Lung microvascular endothelial cell (primary cell): Measurements from ENCODE around the gene FBH1. TPM values are rescaled to one million over a fixed set of nuclear protein-coding genes. Genes with fewer than 3 reads are reported as not detected.
"Not testable (repeated sequence)": the region's sequence is repeated elsewhere in the genome, so short reads cannot be mapped to it uniquely, and the experiment has no call there.

Experiments
- DNase-seq, 2 donors: peaks; one replicate each; pipeline versions ENCODE4 v3.0.0 to v3.0.0-alpha.2; 2010; ENCODE audit warnings: low read depth in 2 of 2
- total RNA-seq: library from RNA; depleted of rRNA; stranded (reverse); fragments of >200 nt; gene quantifications from 2 replicates; pipeline ENCODE4 v1.2.1, GENCODE V29; 2014

FBH1 gene
- total RNA-seq, 1 donor from 2014 or later = 92.5 TPM

DNA sequence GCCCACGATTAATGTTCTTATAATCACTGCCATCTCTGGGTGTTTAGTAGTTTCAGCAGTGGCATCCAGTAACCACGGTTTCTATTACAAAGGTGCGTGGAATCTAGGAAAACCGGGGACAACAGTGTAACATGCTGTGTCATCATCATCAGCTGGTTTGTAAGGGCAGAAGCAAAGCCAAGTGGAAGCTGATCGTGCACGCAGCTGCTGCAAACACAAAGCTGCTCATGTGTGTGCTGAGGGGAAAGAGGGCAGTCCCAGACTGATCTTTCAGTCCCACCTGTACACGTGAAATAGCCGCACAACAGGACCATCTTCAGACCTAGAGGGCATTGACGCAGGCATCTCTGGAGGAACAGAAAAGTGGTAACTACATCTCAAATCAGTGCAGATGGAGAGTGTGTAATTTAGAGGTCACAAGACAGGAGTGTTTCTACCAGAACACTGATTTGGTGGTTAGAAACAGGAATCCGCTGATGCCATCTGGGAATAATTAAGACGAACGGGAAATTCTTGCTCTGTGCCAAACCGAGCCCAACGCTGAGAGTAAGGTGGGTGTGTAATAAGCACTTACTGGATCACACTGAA, 13.8 kb upstream of the FBH1 start:
- peak in 1 of 2 donors; percentile 23 for DNase-seq

DNA sequence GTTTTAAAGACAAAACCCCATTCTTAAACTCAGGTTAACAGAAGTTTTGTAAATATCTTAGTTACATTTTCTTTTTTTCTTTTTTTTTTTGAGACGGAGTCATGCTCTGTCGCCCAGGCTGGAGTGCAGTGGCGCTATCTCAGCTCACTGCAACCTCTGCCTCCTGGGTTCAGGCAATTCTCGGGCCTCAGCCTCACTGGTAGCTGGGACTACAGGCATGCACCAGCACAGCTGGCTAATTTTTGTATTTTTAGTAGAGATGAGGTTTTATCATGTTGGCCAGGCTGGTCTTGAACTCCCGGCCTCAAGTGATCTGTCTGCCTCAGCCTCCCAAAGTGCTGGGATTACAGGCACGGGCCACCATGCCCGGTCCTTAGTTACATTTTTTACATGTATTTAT, 13.0 kb upstream of the FBH1 start:
- not testable (repeated sequence) for DNase-seq

- no peak for DNase-seq
Observed at GRCh38 chr10:5882961-5883360, 7.1 kb upstream of the FBH1 start.

- no peak for DNase-seq
Observed at GRCh38 chr10:5885619-5886018, 4.4 kb upstream of the FBH1 start.

- no peak for DNase-seq
Observed at GRCh38 chr10:5887029-5887428, 3.0 kb upstream of the FBH1 start.

GRCh38 chr10:5887641-5888040, 2.4 kb upstream of the FBH1 start:
- no peak for DNase-seq

- DNase-seq = peak; percentile 17 to 29
Observed at GRCh38 chr10:5888351-5888750, 1.7 kb upstream of the FBH1 start.

- DNase-seq = peak; percentile 31 to 46
Observed at GRCh38 chr10:5888843-5889623, 1.0 kb upstream of the FBH1 start.

DNA sequence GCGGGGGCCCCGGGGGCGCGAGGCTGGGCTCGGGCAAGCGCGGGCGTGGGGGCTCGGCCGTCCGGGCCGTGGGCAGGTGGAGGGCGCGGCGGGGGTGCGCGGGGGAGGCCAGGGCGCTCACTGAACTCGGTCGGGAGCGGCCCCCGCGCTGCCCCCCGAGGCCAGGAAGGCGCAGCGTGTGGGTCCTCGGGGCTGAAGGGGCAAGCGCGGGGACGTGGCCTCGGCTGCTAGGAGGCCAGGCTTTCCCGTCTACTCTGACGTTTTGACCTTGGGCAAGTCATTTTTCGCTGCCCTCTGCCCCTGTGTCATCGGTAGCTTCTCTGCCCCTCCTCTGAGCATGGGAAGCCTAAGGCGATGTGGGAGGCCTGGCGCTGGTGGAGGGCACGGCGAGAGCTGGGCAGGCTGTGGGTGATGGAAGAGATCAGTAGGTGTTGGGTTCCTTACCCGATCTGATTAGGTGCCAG, 441 bp downstream of the FBH1 start:
- peak; percentile 27 to 32 for DNase-seq

- DNase-seq = no peak
Observed at GRCh38 chr10:5891009-5891408, 966 bp downstream of the FBH1 start.

DNA sequence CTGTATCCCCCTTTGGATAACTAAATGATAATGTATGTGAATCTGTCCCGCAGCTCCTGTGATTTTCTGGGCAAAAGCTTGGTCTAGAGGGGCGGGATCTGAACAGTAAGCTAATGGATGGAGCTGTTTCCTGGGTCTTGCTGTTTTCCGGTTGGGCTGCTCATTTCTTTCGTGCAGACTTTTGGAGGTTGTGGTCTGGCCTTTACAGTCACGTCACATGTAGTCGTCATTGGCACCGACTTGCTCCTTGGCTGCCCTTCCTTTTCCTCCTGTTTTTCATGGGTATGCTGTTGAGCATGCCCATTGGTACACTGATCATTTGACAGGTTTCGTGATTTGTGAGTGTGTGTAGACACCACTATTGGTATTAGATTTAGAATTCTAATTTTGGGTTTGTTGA, 2.0 kb downstream of the FBH1 start:
- peak in 1 of 2 donors; percentile 69 for DNase-seq

DNA sequence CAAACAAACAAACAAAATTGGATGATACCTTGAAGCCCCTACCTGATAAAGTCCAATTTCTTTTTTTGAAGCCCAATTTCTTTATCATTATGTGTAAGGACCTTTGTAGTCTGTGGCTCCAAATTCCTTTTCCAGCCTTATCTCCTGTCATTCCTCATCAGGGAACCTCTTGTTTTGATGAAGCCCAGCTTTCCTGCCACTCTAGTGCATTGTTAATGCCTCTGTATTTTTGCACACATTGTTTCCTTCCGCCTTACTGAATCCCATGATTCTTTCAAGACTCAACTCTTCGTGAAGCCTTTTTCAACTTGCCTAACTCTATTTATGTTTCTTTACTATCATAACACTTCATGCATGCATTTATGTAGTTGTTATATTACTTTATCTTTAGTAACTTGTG, 3.3 kb downstream of the FBH1 start:
- peak in 1 of 2 donors; percentile 28 for DNase-seq

DNA sequence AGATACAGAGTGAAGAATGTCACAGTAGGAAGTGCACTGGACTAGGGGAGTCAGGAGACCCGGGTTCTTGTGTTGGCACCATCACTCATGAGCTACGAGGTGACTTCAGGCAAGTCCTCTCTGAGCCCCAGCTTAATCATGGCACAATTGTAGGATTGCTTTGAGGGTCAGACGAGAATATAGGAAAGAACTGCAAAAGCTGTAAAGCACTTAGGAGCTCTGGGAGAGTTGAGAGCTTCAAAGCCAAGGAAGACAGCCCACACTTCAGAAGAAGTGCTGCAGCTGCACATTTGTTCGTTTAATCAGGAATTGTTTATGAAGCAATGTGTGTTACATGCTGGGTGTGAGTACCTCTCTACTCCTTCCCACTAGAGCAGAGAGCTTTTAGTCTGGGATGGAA, 4.4 kb downstream of the FBH1 start:
- DNase-seq = no peak

DNA sequence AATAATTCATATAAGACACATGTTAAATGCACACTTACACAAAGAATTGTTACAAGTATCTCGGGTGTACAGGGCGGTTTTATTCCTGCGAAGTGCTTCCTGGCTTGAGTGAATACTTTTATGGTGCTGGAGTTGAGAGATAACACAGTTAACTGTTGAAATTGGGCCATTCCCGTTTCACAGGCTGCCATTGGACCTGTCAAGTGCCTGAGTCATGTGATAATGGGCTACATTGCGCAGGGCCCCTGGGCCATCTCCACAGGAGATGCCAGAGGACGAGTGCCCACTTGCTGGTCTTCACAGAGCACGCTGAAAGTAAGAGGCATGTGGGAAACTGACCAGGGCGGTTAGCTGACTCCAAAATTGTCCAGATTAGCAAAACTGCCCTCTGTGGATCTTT, 4.8 kb downstream of the FBH1 start:
- no peak for DNase-seq

GRCh38 chr10:5895365-5895764, 5.3 kb downstream of the FBH1 start:
- DNase-seq = no peak

- no peak for DNase-seq
Observed at GRCh38 chr10:5895804-5896203, 5.8 kb downstream of the FBH1 start.

DNA sequence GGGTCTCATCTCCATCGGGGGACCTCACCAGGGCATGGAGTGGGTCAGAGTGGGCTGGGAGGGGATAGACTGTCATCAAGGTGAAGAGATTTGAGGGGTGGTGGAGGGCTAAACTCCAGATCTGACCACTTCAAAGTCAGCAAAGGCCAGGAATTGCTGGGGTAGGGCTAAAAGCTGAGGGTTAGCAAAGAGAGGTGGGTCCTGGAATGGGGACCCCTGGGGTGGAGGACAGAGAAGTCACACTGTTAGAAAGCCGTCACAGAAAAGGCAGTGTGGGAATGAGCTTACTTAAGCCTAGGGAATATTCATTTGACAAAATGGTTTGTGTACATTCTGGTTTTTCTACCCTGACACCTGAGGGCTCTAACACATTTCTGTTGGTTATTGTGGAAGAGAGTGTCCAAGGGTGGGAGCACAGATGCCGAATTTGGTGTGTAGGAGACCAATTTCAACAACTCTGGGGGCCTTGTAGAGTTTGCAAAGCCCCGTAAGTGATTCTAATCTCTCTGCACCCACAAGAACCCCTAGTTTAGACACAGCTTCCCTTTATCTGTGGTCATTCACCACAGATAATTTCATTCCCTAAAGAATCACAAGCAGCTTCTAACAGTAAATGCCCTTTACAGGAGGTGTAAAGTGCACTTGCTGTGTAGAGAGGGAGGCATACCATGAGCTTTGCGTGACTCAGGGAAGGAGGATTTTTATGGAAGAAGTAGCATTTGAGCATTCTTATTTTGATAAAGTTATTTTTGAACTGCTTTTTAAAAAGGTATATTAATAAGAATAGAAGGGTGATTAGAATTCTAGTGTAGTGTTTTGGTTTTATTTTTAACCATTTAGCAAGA, 6.4 kb downstream of the FBH1 start:
- no peak for DNase-seq

GRCh38 chr10:5897053-5897340, 7.0 kb downstream of the FBH1 start:
- DNase-seq = no peak

DNA sequence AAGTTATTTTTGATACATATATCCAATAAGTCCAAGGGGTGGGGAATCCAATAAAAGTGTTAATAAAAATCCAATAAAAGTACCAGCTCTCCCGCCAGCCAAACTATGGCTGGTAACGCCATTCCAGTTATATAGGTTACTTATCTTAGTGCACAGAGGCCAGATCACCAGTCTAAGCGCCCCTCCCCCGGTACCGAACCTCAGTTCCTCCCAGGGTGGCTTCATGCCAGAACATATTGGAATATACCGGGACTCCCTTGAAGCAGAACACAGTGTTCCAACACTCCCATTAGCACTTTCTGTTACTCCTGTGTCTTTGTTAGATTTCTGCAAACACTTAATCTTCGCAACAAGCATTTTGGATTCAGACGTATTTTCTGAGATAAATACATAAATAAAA, 7.5 kb downstream of the FBH1 start:
- no peak for DNase-seq

DNA sequence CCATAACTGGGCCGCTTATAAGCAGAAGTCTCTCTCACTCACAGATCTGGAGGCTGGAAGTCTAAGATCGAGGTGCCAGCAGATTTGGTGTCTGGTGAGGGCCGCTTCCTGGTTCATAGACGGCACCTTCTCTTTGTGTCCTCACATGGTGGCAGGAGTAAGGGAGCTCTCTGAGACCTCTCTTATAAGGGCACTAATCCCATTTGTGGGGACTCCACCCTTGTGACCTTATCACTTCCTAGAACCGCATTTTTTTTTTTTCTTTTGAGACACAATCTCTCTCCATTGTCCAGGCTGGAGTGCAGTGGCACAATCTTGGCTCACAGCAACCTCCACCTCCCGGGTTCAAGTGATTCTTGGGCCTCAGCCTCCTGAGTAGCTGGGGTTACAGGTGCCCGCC, 8.1 kb downstream of the FBH1 start:
- no peak for DNase-seq

DNA sequence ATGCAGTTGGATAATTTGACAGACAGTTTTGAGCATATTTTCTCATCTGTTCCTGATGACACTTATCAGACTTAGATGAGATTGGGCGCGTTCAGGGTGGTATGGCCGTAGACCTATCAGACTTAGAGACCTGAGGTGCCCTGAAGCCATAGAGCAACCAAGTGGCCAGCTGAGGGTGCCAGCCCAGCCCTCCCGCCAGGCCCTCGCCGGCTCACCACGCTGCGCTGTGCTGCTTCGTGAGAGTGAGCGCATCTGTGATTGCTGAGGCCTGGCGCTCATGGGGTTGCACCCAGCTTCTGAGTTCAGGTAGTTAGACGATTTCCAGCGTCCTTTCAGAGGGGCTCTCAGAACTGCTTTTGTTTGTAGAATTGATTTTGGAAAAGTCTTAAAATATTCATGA, 10.2 kb downstream of the FBH1 start:
- no peak for DNase-seq

DNA sequence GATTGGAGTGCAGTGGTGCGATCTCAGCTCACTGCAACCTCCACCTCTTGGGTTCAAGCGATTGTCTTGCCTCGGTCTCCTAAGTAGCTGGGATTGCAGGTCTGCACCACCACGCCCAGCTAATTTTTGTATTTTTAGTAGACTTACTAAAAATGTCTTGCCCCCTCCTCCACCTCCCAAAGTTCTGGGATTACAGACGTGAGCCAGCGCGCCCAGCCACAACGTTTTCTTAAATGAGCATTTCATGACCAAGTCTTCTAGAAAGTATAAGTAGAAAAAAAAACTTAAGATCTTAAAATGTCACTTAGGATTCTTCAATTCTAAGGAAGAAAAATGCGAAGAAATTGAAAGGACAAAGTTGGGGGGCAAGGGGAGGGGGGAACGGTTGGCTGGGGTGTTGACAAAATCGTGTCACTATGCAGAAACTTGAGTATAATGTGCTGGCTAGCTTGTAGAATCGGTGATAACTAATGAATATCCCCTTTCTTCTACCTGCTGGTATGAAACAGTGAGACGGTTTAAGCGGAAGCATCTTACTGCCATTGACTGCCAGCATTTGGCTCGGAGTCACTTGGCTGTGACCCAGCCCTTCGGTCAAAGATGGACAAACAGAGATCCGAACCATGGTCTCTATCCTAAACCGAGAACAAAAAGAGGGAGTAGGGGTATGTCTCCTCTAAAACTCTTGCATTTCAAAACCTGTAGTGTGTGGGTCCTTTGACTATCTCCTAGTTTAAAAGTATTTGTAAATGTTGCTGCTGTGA, 12.7 kb downstream of the FBH1 start:
- DNase-seq = no peak
